ENCODE data around the gene CCDC6.

CCDC6 gene

DNA sequence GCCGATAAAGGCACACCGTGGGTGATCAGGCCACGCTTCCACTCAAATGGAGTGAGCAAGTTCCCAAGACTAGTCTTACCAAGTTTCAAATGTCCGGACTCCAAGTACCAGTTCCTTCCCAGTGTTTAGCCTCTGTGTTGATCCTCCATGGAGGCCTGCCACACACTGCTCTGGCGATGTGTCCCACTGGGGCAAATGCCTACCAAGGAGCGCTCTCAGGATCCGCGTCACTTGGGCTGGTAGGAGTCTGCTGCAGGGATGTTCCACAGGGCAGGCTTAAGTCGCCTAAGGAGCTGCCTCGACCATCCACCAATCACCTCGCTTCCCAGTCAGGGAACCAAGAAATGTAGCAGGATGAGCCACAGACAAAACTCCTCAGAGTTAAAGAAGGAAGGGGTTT is 135.7 kb downstream of the CCDC6 start:
- H3K4me3 ChIP-seq (ENCODE audit: low read depth, low read length) = no peak overlapping the region
- TF ChIP-seq MYC (IDR thresholded peaks at IDR 0.05; ENCODE audit: low read depth, low read length) = no peak
- TF ChIP-seq, protein P1, sequence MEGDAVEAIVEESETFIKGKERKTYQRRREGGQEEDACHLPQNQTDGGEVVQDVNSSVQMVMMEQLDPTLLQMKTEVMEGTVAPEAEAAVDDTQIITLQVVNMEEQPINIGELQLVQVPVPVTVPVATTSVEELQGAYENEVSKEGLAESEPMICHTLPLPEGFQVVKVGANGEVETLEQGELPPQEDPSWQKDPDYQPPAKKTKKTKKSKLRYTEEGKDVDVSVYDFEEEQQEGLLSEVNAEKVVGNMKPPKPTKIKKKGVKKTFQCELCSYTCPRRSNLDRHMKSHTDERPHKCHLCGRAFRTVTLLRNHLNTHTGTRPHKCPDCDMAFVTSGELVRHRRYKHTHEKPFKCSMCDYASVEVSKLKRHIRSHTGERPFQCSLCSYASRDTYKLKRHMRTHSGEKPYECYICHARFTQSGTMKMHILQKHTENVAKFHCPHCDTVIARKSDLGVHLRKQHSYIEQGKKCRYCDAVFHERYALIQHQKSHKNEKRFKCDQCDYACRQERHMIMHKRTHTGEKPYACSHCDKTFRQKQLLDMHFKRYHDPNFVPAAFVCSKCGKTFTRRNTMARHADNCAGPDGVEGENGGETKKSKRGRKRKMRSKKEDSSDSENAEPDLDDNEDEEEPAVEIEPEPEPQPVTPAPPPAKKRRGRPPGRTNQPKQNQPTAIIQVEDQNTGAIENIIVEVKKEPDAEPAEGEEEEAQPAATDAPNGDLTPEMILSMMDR (IDR thresholded peaks at IDR 0.05; ENCODE audit: low read depth, low read length) = no peak
- no peak for DNase-seq (ENCODE audit: low read depth)

- no peak for DNase-seq (ENCODE audit: low read depth)
- TF ChIP-seq, protein P2, sequence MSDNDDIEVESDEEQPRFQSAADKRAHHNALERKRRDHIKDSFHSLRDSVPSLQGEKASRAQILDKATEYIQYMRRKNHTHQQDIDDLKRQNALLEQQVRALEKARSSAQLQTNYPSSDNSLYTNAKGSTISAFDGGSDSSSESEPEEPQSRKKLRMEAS (IDR thresholded peaks at IDR 0.05; ENCODE audit: low read depth, low read length) = no peak
- TF ChIP-seq MYC (IDR thresholded peaks at IDR 0.05; ENCODE audit: low read depth, low read length) (no peak), POLR2A (IDR thresholded peaks at IDR 0.05; ENCODE audit: extremely low read depth, insufficient read length) (no peak)
- TF ChIP-seq, protein P1 (IDR thresholded peaks at IDR 0.05; ENCODE audit: low read depth, low read length) = no peak
- no peak overlapping the region for H3K4me3 ChIP-seq (ENCODE audit: low read depth, low read length)
Measured at GRCh38 chr10:59762505-59762904, 143.9 kb downstream of the CCDC6 start.

DNA sequence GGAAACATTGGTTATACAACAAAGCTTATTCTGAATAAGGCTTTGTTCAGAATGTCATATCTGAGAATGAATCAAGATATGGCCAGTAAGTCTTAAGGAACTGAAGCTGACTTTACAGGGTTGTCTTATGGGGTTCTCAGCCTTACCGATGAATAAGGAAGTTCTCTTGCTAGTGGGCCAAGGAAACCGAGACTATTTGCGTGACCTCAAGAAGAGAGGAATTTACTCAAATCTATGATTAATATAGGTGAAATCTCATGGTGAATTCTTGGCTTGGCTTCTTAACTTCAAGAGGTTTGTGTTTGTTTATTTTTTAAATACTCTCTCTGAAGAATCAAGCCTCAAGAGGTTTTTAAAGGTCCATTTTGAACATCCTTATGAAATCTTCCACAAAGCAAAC is 148.4 kb downstream of the CCDC6 start:
- TF ChIP-seq, protein P1 (IDR thresholded peaks at IDR 0.05; ENCODE audit: low read depth, low read length) = no peak
- TF ChIP-seq, protein P2 (IDR thresholded peaks at IDR 0.05; ENCODE audit: low read depth, low read length) = no peak
- no peak for TF ChIP-seq POLR2A (IDR thresholded peaks at IDR 0.05; ENCODE audit: extremely low read depth, insufficient read length)
- TF ChIP-seq MYC (IDR thresholded peaks at IDR 0.05; ENCODE audit: low read depth, low read length) = no peak
- no peak for DNase-seq (ENCODE audit: low read depth)
- H3K4me3 ChIP-seq (ENCODE audit: low read depth, low read length) = no peak overlapping the region

GRCh38 chr10:59754951-59755350 is 151.4 kb downstream of the CCDC6 start:
- TF ChIP-seq, protein P2 (IDR thresholded peaks at IDR 0.05; ENCODE audit: low read depth, low read length) = no peak
- TF ChIP-seq MYC (IDR thresholded peaks at IDR 0.05; ENCODE audit: low read depth, low read length) = no peak
- TF ChIP-seq POLR2A (IDR thresholded peaks at IDR 0.05; ENCODE audit: extremely low read depth, insufficient read length) = no peak
- TF ChIP-seq, protein P1 (IDR thresholded peaks at IDR 0.05; ENCODE audit: low read depth, low read length) = no peak
- H3K4me3 ChIP-seq (ENCODE audit: low read depth, low read length) = no peak overlapping the region
- DNase-seq (ENCODE audit: low read depth) = no peak

DNA sequence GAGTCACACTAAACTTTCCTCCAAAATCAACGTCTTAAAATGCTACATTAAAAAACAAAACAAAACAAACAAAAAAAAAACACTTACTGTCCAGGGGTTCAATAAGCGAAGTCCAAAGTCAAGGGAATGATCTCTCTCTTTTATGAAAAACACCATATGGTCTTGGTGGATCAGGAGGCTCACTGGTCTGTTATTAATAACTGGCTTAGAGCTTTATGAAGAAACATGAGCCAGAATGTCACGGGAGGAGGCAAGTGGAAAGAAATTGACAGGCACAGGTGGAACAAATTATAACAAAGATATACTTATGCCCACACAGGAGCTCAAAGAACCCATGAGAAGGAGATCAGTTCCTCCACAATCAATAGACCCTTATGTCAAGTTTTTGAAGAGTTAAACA is 153.1 kb downstream of the CCDC6 start, which contains the start of gene MRLN:
Gene MRLN, minus strand, starts transcription at position 189 of the 400 bp plus-strand sequence.
- no peak within 1 kb of the TSS for H3K4me3 ChIP-seq (ENCODE audit: low read depth, low read length)
- TF ChIP-seq, protein P2 (IDR thresholded peaks at IDR 0.05; ENCODE audit: low read depth, low read length) = no peak
- TF ChIP-seq, protein P1 (IDR thresholded peaks at IDR 0.05; ENCODE audit: low read depth, low read length) = no peak
- TF ChIP-seq POLR2A (IDR thresholded peaks at IDR 0.05; ENCODE audit: extremely low read depth, insufficient read length) (no peak), MYC (IDR thresholded peaks at IDR 0.05; ENCODE audit: low read depth, low read length) (no peak)
- no peak for DNase-seq (ENCODE audit: low read depth)
